ENCODE results near the gene SHOC2.

The SHOC2 gene

GRCh38 chr10:110983466-110983865 lies 64.1 kb downstream of the SHOC2 start:
- DNase-seq (ENCODE audit: low spot score): no peak

- DNase-seq (ENCODE audit: low spot score): no peak
These were observed 66.3 kb downstream of the SHOC2 start for GRCh38 chr10:110985497-110986275.

DNA sequence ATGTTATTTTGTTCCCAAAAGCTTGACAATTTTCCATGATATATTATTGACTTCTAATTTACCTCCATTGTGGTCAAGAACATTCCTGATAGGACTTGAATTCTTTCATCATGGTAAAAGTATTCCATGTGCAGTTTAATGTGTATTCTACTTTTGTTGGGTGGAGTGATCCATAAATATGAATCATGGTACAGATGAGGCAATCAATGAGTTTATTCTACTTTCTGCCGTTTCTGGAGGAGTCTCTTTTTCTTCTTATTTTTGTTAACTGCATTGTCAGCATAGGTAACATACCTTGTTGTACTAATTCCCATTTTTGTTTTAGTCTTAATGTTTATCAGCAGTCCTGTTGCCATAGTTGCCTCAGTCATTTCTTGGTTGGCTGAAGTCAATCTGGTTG lies 69.6 kb downstream of the SHOC2 start:
- DNase-seq (ENCODE audit: low spot score): no peak

GRCh38 chr10:110992006-110992800 lies 72.8 kb downstream of the SHOC2 start:
- no peak for DNase-seq (ENCODE audit: low spot score)

DNA sequence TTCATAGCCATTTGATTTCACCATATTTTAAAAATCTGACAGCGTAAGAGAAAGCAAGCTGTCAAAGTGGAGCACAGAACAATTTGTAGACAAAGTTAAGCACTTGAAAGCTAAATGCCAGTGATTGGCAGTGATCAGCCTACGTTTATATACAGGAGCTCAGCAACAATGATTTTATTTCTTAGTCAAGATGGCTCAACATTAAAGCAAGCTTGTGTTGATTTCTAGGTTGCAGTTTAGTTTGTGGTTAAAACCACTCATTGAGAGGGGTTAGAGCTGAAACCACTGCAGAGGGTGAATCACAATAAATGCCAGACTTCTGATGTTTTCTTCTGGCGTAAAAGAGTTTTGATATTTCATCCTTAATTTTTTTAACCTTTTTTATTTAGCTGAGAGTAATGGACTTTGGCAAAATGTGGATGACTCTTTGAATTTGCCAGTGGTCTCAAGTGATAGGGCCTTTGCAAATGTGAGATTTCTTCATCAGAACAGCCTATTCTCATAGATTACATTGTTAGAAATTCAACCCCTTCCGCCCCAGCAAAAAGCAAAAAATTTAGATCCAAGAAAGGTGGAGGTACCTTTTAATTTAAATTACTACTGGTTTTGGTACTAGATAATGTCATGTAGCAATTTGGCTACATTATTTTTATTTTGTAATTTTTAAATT lies 73.8 kb downstream of the SHOC2 start:
- no peak for DNase-seq (ENCODE audit: low spot score)

DNA sequence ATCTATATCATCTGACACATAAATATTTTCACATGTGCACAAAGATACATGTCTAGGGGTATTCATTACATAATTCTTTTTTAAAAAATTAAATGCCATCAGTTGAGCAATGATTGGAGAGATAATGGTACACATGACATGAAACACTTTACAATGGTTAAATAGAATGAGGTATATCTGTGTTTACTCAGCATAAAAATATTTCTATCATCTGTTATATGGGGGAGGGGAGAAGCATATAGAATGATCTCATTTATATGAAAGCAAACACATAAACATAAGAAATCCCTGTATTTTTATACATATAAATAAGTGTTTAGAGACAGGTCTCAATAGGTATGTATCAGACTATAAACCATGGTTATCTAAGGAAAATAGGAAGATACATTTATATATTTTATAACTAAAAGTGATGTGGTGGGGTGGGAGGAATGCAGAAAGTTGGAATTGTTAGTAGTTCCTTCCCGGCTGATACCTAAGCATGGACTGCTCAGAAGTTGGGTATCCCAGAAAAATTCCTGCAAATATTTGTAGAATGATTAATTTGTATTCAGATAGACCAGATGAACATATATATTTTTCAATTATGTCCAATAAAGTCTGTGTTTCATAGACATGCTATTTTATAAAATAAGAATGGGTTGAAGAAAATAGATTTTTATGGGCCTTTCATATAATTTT lies 75.1 kb downstream of the SHOC2 start:
- no peak for DNase-seq (ENCODE audit: low spot score)

- DNase-seq (ENCODE audit: low spot score): no peak
These were observed 75.9 kb downstream of the SHOC2 start for GRCh38 chr10:110995301-110995700.

- no peak for DNase-seq (ENCODE audit: low spot score)
These were observed 76.9 kb downstream of the SHOC2 start for GRCh38 chr10:110996256-110996655.

- no peak for DNase-seq (ENCODE audit: low spot score)
These were observed 84.6 kb downstream of the SHOC2 start for GRCh38 chr10:111004016-111004415.

GRCh38 chr10:111007486-111007885 lies 88.1 kb downstream of the SHOC2 start:
- DNase-seq (ENCODE audit: low spot score): no peak

DNA sequence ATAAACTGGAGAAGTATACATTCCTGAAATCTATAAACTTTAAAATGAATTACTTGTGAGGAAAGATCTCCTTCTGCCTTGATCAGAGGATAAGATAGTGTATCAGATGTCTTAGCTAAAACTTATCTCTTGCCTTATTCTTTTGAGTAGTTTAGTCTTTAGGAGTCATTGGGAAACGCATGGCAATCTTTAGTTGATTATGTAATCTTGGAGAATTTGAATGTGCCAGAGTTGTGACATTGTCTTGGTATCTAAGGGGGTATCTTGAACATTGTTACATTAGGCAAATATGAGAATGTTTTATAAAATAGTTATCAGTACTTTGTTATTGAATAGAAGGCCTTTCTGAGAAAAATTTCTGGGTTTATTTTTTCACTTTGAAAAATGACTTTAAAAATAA lies 95.8 kb downstream of the SHOC2 start:
- no peak for DNase-seq (ENCODE audit: low spot score)

GRCh38 chr10:111017098-111017497 lies 97.7 kb downstream of the SHOC2 start:
- DNase-seq (ENCODE audit: low spot score): no peak

DNA sequence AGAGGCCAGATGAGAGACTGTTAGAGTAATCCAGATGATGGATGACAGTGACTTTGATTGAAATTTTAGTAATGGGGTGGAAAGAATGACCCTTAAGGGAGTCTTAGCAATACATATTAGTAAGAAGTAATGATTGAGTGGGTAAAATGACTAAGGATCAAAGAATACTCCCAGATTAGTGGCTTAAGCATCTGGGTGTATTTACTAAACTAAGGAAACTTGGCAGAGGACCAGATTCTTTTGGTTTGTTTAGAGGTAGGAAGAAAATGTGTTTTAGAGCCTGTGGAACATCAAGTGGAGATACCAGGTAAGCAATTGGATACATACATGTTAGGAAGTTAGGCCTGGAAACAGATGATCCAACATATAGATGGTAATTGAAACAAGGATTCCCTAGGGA lies 98.6 kb downstream of the SHOC2 start:
- DNase-seq (ENCODE audit: low spot score): no peak

DNA sequence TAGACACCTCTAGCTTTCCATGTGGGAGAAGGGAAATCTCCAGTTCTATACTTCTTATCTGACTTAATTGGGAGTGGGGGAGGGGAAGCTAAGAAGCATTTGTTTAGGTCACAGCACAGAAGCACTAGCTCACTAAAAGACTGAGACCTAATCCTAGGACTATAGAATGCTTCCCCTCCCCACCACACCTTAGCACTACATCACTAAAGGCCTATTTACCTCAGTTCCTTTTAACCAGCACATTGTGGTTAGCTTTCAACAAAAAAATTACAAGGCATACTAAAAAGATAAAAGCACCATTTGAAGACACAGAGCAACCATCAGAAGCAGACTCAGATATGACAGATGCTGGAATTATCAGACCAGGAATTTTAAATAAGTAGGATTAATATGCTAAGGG lies 103.7 kb downstream of the SHOC2 start:
- no peak for DNase-seq (ENCODE audit: low spot score)

DNA sequence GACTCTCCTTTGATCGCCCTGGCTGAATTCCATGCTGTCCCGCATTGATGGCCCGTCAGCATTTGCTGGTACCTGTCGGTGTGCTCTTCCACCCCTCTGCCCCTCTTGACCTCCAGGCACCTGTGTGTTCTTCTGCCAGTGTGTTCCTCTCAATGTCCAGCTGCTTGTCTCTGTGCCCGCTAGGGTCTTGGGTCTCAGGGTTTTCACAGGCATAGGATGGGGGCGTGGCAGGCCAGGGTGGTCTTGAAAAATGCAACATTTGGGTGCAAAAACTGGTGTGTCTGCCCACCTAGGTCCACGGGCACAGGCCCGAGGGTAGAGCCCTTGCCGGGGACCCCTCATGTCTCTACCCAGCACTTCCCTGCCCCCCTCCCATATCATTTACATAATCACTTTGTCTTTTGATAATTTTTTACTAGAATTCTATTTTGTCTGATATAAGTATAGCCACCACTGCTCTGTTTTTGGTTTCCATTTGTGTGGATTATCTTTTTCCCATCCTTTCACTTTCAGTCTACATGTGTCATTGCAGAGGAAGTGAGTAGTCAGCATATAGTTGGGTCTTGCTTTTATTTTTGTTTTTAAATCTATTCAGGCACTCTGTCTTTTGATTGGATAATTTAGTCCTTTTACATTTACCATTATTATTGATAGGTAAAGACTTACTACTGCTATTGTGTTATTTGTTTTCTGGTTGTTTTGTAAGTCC lies 110.8 kb downstream of the SHOC2 start:
- DNase-seq (ENCODE audit: low spot score): no peak

DNA sequence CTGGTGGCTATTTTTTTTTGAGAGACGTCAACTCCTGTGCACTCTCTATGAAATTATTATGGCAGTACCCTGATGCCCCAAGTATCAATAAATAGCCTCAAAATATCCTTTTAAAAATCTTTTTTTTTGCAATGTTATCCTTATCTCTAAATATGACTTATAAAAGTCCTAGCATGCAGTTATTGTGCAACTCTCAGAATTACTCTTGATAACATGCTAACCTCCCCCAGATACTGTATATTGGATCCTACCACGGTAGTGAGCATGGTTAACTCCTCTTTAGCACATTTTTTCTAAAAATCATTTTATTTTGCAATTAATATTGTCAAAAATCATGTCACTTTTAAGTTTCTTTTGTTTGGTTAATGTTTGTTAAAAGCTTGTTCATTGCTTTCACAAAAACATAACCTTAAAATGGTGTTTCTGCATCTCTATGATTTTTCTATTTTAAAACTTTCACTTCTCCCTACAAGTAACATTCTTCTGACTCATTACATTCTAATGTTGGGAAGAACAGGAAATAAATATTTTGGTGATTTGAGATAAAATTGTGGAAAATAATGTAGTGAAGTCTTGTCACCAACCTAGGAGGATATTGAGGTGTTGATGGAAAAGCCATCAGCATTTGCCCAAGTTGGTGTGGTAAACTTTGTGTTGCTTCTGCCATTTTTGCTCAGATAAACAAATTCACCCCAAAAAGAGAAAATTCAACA lies 115.3 kb downstream of the SHOC2 start:
- DNase-seq (ENCODE audit: low spot score): no peak

- DNase-seq (ENCODE audit: low spot score): no peak
These were observed 116.1 kb downstream of the SHOC2 start for GRCh38 chr10:111035542-111035941.

DNA sequence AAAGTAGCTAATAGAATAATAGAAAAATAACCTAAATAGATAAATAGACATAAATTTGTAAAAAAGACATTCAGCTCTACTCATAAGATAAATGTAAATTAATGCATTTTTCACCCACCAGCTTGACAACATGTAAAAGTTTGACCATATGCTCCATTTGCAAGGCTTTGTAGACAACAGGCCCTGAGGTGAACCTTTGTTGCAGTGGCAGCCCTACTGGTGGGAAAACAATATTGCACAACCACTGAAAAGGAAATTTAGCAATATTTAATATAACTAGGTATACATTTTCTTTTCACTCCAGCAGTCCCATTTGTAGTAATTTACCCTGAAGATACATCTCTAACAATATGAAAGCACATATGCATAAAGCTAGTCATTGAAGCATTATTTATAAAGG lies 118.5 kb downstream of the SHOC2 start:
- peak; percentile 8 for DNase-seq (ENCODE audit: low spot score)

- DNase-seq (ENCODE audit: low spot score): no peak
These were observed 120.1 kb downstream of the SHOC2 start for GRCh38 chr10:111039522-111039921.

DNA sequence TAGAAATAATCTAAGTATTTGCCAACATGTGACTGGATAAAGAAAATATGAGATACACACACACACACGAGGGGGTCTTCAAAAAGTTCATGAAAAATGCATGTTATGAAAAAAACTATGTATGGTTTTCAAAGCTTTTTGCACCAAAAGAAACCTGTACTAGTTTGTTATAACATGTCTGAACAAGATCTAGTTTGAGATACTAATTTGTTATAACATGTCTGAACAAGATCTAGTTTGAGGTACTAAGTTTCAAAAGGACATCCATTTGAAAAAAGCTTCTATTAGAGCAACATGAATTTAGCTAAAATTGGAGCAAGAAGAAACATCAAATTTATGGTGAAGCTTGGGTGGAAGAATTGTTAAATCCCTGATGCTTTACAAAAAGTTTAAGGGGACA lies 137.6 kb downstream of the SHOC2 start:
- DNase-seq (ENCODE audit: low spot score): no peak

Measured in RKO (cell line).